ENCODE data around the gene NOSIP.

NOSIP gene

GRCh38 chr19:49573009-49573408 is 7.3 kb downstream of the NOSIP start:
- no peak for DNase-seq (ENCODE audit: low read depth in 2 of 2)

GRCh38 chr19:49570997-49571676 is 9.2 kb downstream of the NOSIP start:
- no peak for DNase-seq (ENCODE audit: low read depth in 2 of 2)

GRCh38 chr19:49570138-49570856 is 10.1 kb downstream of the NOSIP start:
- DNase-seq (ENCODE audit: low read depth in 2 of 2) = peak; percentile 38 to 59

GRCh38 chr19:49567861-49568441 is 12.4 kb downstream of the NOSIP start:
- DNase-seq (ENCODE audit: low read depth in 2 of 2) = no peak

GRCh38 chr19:49566302-49566701 is 14.1 kb downstream of the NOSIP start:
- no peak for DNase-seq (ENCODE audit: low read depth in 2 of 2)

- DNase-seq (ENCODE audit: low read depth in 2 of 2) = no peak
These were observed 15.1 kb downstream of the NOSIP start for GRCh38 chr19:49565261-49565660.

GRCh38 chr19:49564616-49565045 is 15.7 kb downstream of the NOSIP start:
- DNase-seq (ENCODE audit: low read depth in 2 of 2) = no peak

- no peak for DNase-seq (ENCODE audit: low read depth in 2 of 2)
These were observed 19.9 kb downstream of the NOSIP start for GRCh38 chr19:49560358-49560900.

- no peak for DNase-seq (ENCODE audit: low read depth in 2 of 2)
These were observed 20.4 kb downstream of the NOSIP start for GRCh38 chr19:49559928-49560327.

GRCh38 chr19:49559443-49559842 is 20.9 kb downstream of the NOSIP start:
- DNase-seq (ENCODE audit: low read depth in 2 of 2) = no peak

- no peak for DNase-seq (ENCODE audit: low read depth in 2 of 2)
These were observed 21.8 kb downstream of the NOSIP start for GRCh38 chr19:49558591-49558990.

GRCh38 chr19:49557641-49558325 is 22.6 kb downstream of the NOSIP start:
- DNase-seq (ENCODE audit: low read depth in 2 of 2) = no peak

GRCh38 chr19:49556412-49557398 is 23.7 kb downstream of the NOSIP start:
- no peak for DNase-seq (ENCODE audit: low read depth in 2 of 2)

- peak; percentile 73 to 83 for DNase-seq (ENCODE audit: low read depth in 2 of 2)
These were observed 24.6 kb downstream of the NOSIP start for GRCh38 chr19:49555600-49556411.

- DNase-seq (ENCODE audit: low read depth in 2 of 2) = no peak
These were observed 25.6 kb downstream of the NOSIP start for GRCh38 chr19:49554701-49555181.

GRCh38 chr19:49553451-49554271 is 26.7 kb downstream of the NOSIP start:
- peak in 1 of 2 donors; percentile 55 for DNase-seq (ENCODE audit: low read depth in 2 of 2)

- no peak for DNase-seq (ENCODE audit: low read depth in 2 of 2)
These were observed 27.6 kb downstream of the NOSIP start for GRCh38 chr19:49552749-49553148.

- DNase-seq (ENCODE audit: low read depth in 2 of 2) = no peak
These were observed 28.8 kb downstream of the NOSIP start for GRCh38 chr19:49551531-49551930.

- no peak for DNase-seq (ENCODE audit: low read depth in 2 of 2)
These were observed 31.3 kb downstream of the NOSIP start for GRCh38 chr19:49549045-49549444.
